Liver (tissue), 3 donors: Measurements from ENCODE around the gene C2orf66.

Source experiments
- FOXA1 ChIP-seq: IDR thresholded peaks from 2 replicates; pipeline ENCODE4 v1.6.1; 2016; ENCODE audit warnings: antibody characterized with exemption
- GABPA ChIP-seq, 2 donors: IDR thresholded peaks in 1 of 2; conservative IDR thresholded peaks in 1 of 2; 2 replicates each; pipeline ENCODE4 v1.6.1; 2016; ENCODE audit warnings: antibody characterized with exemption in 2 of 2, mild to moderate bottlenecking in 1 of 2, moderate library complexity in 1 of 2
- HNF4G ChIP-seq: IDR thresholded peaks from 2 replicates; pipeline ENCODE4 v1.6.1; 2016; ENCODE audit warnings: antibody characterized with exemption
- JUND ChIP-seq, 2 donors: IDR thresholded peaks; 2 replicates each; pipeline ENCODE4 v1.6.1; 2016; ENCODE audit warnings: antibody characterized with exemption in 2 of 2
- RAD21 ChIP-seq, 2 donors: IDR thresholded peaks; 2 replicates each; pipeline ENCODE4 v1.6.1; 2016; ENCODE audit warnings: antibody characterized with exemption in 2 of 2, mild to moderate bottlenecking in 2 of 2
- RXRA ChIP-seq, 2 donors: IDR thresholded peaks; 2 replicates each; pipeline ENCODE4 v1.6.1; 2017 to 2018; ENCODE audit warnings: antibody characterized with exemption in 2 of 2, mild to moderate bottlenecking in 1 of 2
- SP1 ChIP-seq: IDR thresholded peaks from 2 replicates; pipeline ENCODE4 v1.6.1; 2018; ENCODE audit warnings: antibody characterized with exemption, mild to moderate bottlenecking
- TAF1 ChIP-seq: conservative IDR thresholded peaks from 2 replicates; pipeline ENCODE4 v1.6.1; 2016; ENCODE audit warnings: antibody characterized with exemption, mild to moderate bottlenecking
- YY1 ChIP-seq: IDR thresholded peaks from 2 replicates; pipeline ENCODE4 v1.6.1; 2016; ENCODE audit warnings: antibody characterized with exemption, mild to moderate bottlenecking
- TF ChIP-seq, protein P1 (sequence below): fragments of 150-350 bp; IDR thresholded peaks from 2 replicates; pipeline ENCODE4 v1.5.1; 2017; ENCODE audit warnings: improper control_type of control experiment, low read depth, low read length; ENCODE audit not compliant: missing input control
- TF ChIP-seq, protein P2 (sequence below): IDR thresholded peaks from 2 replicates; pipeline ENCODE4 v1.6.1; 2016; ENCODE audit warnings: antibody characterized with exemption
- TF ChIP-seq, protein P3 (sequence below): IDR thresholded peaks from 2 replicates; pipeline ENCODE4 v1.6.1; 2016; ENCODE audit warnings: antibody characterized with exemption
- TF ChIP-seq, protein P4 (sequence below): IDR thresholded peaks from 2 replicates; pipeline ENCODE4 v1.6.1; 2016; ENCODE audit warnings: antibody characterized with exemption
- TF ChIP-seq, protein P5 (sequence below): IDR thresholded peaks from 2 replicates; pipeline ENCODE4 v1.6.1; 2016; ENCODE audit warnings: antibody characterized with exemption, mild to moderate bottlenecking
- donor health status: healthy.
- donor health status: healthy.

DNA sequence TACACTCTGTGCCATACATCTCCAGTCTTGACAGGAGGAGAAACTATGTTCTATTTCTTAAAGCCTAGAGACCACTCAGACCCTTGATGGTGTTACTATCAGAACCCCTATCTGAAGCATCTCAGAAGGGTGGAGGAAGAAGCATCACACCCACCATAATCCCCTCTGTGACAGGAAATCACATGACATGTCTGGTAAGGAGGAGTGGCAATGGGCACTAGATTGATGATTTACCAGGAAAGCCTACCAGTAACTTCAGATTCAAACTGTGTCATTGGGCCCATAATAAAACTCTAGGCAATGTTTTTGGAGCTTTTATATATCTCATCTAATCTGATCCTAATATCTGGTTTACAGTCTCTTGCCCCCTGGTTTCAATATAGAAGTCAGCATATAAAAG lies 37.1 kb upstream of the C2orf66 start:
- TF ChIP-seq GABPA (IDR thresholded peaks at IDR 0.05 in 1 of 2, conservative IDR thresholded peaks at IDR 0.05 in 1 of 2), result no peak
- TF ChIP-seq, protein P1, sequence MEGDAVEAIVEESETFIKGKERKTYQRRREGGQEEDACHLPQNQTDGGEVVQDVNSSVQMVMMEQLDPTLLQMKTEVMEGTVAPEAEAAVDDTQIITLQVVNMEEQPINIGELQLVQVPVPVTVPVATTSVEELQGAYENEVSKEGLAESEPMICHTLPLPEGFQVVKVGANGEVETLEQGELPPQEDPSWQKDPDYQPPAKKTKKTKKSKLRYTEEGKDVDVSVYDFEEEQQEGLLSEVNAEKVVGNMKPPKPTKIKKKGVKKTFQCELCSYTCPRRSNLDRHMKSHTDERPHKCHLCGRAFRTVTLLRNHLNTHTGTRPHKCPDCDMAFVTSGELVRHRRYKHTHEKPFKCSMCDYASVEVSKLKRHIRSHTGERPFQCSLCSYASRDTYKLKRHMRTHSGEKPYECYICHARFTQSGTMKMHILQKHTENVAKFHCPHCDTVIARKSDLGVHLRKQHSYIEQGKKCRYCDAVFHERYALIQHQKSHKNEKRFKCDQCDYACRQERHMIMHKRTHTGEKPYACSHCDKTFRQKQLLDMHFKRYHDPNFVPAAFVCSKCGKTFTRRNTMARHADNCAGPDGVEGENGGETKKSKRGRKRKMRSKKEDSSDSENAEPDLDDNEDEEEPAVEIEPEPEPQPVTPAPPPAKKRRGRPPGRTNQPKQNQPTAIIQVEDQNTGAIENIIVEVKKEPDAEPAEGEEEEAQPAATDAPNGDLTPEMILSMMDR, result no peak
- TF ChIP-seq YY1, result no peak
- TF ChIP-seq JUND (IDR thresholded peaks at IDR 0.05), result no peak
- TF ChIP-seq TAF1, result no peak
- TF ChIP-seq, protein P2, sequence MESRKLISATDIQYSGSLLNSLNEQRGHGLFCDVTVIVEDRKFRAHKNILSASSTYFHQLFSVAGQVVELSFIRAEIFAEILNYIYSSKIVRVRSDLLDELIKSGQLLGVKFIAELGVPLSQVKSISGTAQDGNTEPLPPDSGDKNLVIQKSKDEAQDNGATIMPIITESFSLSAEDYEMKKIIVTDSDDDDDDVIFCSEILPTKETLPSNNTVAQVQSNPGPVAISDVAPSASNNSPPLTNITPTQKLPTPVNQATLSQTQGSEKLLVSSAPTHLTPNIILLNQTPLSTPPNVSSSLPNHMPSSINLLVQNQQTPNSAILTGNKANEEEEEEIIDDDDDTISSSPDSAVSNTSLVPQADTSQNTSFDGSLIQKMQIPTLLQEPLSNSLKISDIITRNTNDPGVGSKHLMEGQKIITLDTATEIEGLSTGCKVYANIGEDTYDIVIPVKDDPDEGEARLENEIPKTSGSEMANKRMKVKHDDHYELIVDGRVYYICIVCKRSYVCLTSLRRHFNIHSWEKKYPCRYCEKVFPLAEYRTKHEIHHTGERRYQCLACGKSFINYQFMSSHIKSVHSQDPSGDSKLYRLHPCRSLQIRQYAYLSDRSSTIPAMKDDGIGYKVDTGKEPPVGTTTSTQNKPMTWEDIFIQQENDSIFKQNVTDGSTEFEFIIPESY, result no peak
- no peak for TF ChIP-seq SP1
- TF ChIP-seq, protein P3, sequence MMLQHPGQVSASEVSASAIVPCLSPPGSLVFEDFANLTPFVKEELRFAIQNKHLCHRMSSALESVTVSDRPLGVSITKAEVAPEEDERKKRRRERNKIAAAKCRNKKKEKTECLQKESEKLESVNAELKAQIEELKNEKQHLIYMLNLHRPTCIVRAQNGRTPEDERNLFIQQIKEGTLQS, result no peak
- TF ChIP-seq HNF4G, result no peak
- TF ChIP-seq RXRA (IDR thresholded peaks at IDR 0.05), result no peak
- no peak for TF ChIP-seq RAD21 (IDR thresholded peaks at IDR 0.05)
- TF ChIP-seq, protein P4, sequence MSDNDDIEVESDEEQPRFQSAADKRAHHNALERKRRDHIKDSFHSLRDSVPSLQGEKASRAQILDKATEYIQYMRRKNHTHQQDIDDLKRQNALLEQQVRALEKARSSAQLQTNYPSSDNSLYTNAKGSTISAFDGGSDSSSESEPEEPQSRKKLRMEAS, result no peak
- TF ChIP-seq, protein P5, sequence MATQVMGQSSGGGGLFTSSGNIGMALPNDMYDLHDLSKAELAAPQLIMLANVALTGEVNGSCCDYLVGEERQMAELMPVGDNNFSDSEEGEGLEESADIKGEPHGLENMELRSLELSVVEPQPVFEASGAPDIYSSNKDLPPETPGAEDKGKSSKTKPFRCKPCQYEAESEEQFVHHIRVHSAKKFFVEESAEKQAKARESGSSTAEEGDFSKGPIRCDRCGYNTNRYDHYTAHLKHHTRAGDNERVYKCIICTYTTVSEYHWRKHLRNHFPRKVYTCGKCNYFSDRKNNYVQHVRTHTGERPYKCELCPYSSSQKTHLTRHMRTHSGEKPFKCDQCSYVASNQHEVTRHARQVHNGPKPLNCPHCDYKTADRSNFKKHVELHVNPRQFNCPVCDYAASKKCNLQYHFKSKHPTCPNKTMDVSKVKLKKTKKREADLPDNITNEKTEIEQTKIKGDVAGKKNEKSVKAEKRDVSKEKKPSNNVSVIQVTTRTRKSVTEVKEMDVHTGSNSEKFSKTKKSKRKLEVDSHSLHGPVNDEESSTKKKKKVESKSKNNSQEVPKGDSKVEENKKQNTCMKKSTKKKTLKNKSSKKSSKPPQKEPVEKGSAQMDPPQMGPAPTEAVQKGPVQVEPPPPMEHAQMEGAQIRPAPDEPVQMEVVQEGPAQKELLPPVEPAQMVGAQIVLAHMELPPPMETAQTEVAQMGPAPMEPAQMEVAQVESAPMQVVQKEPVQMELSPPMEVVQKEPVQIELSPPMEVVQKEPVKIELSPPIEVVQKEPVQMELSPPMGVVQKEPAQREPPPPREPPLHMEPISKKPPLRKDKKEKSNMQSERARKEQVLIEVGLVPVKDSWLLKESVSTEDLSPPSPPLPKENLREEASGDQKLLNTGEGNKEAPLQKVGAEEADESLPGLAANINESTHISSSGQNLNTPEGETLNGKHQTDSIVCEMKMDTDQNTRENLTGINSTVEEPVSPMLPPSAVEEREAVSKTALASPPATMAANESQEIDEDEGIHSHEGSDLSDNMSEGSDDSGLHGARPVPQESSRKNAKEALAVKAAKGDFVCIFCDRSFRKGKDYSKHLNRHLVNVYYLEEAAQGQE, result no peak
- TF ChIP-seq FOXA1, result no peak
